Measurements from ENCODE around the gene BRSK2. TPM values are rescaled to one million over a fixed set of nuclear protein-coding genes. Genes with fewer than 3 reads are reported as not detected.

Gene BRSK2
- total RNA-seq, 1 donor: under 0.01 TPM

GRCh38 chr11:1499261-1499890, 109.6 kb downstream of the BRSK2 start:
- no peak for DNase-seq (ENCODE audit: low read depth)
- no peak for TF ChIP-seq CTCF (IDR thresholded peaks at IDR 0.05; ENCODE audit: insufficient read depth, low read depth, low read length)

GRCh38 chr11:1499899-1500298, 110.2 kb downstream of the BRSK2 start:
- H3K4me3 ChIP-seq (ENCODE audit: low read depth, low read length): no peak overlapping the region
- no peak for TF ChIP-seq CTCF (IDR thresholded peaks at IDR 0.05; ENCODE audit: insufficient read depth, low read depth, low read length)
- DNase-seq (ENCODE audit: low read depth): no peak

More at GRCh38 chr11:1499261-1499890, 109.6 kb downstream of the BRSK2 start:
- H3K4me3 ChIP-seq (ENCODE audit: low read depth, low read length): no peak overlapping the region

- TF ChIP-seq CTCF (IDR thresholded peaks at IDR 0.05; ENCODE audit: insufficient read depth, low read depth, low read length): no peak
- no peak overlapping the region for H3K4me3 ChIP-seq (ENCODE audit: low read depth, low read length)
- DNase-seq (ENCODE audit: low read depth): no peak
Observed at GRCh38 chr11:1500466-1501420, 111.0 kb downstream of the BRSK2 start.

GRCh38 chr11:1501421-1502167, 111.9 kb downstream of the BRSK2 start:
- no peak overlapping the region for H3K4me3 ChIP-seq (ENCODE audit: low read depth, low read length)
- no peak for DNase-seq (ENCODE audit: low read depth)
- no peak for TF ChIP-seq CTCF (IDR thresholded peaks at IDR 0.05; ENCODE audit: insufficient read depth, low read depth, low read length)

GRCh38 chr11:1502168-1502953, 112.6 kb downstream of the BRSK2 start:
- no peak overlapping the region for H3K4me3 ChIP-seq (ENCODE audit: low read depth, low read length)
- no peak for TF ChIP-seq CTCF (IDR thresholded peaks at IDR 0.05; ENCODE audit: insufficient read depth, low read depth, low read length)
- DNase-seq (ENCODE audit: low read depth): no peak

Data from fibroblast of villous mesenchyme (primary cell).